Measurements from ENCODE around the gene MOB3B. TPM values are rescaled to one million over a fixed set of nuclear protein-coding genes. Genes with fewer than 3 reads are reported as not detected.
"Not testable (repeated sequence)": the region's sequence is repeated elsewhere in the genome, so short reads cannot be mapped to it uniquely, and the experiment has no call there.

The MOB3B gene
- polyA plus RNA-seq, 1 experiment, result 0.04 TPM

GRCh38 chr9:27510780-27511179 lies 18.8 kb downstream of the MOB3B start:
- Histone ChIP-seq H3K27me3 (ENCODE audit: control insufficient read depth, insufficient read depth, low read length) (no peaks in the 10 kb centered on the region), H3K36me3 (ENCODE audit: control insufficient read depth, insufficient read depth, low read length) (no peaks in the 10 kb centered on the region), H3K4me3 (ENCODE audit: low read depth, low read length) (no peak overlapping the region)
- POLR2A ChIA-PET, result no interaction called here
- DNase-seq (ENCODE audit: low read depth), result no peak
- TF ChIP-seq CTCF (IDR thresholded peaks at IDR 0.05; ENCODE audit: insufficient read depth, low read depth, low read length), result no peak
- CTCF ChIA-PET, result no interaction called here

GRCh38 chr9:27506981-27507380 lies 22.6 kb downstream of the MOB3B start:
- no peaks in the 10 kb centered on the region for H3K36me3 ChIP-seq (ENCODE audit: control insufficient read depth, insufficient read depth, low read length)
- no peaks in the 10 kb centered on the region for H3K27me3 ChIP-seq (ENCODE audit: control insufficient read depth, insufficient read depth, low read length)
- POLR2A ChIA-PET, result no interaction called here
- CTCF ChIA-PET, result interaction anchor here (0.9 kb wide), 1 partner anchor 10 kb away, joined by 3 read pairs; no protein-coding TSS in a partner anchor
- no peak for DNase-seq (ENCODE audit: low read depth)
- TF ChIP-seq CTCF (IDR thresholded peaks at IDR 0.05; ENCODE audit: insufficient read depth, low read depth, low read length), result no peak
- no peak overlapping the region for H3K4me3 ChIP-seq (ENCODE audit: low read depth, low read length)

- Histone ChIP-seq H3K27me3 (ENCODE audit: control insufficient read depth, insufficient read depth, low read length) (no peaks in the 10 kb centered on the region), H3K36me3 (ENCODE audit: control insufficient read depth, insufficient read depth, low read length) (no peaks in the 10 kb centered on the region), H3K4me3 (ENCODE audit: low read depth, low read length) (no peak overlapping the region)
- ChIA-PET POLR2A (no interaction called here), CTCF (interaction anchor here (1.3 kb wide), 1 partner anchor 20 kb away, joined by 5 read pairs; no protein-coding TSS in a partner anchor)
- no peak for DNase-seq (ENCODE audit: low read depth)
- no peak for TF ChIP-seq CTCF (IDR thresholded peaks at IDR 0.05; ENCODE audit: insufficient read depth, low read depth, low read length)
Observed at GRCh38 chr9:27505744-27506161, 23.9 kb downstream of the MOB3B start.

- ChIA-PET POLR2A (no interaction called here), CTCF (no interaction called here)
- Histone ChIP-seq H3K36me3 (ENCODE audit: control insufficient read depth, insufficient read depth, low read length) (no peaks in the 10 kb centered on the region), H3K27me3 (ENCODE audit: control insufficient read depth, insufficient read depth, low read length) (no peaks in the 10 kb centered on the region), H3K4me3 (ENCODE audit: low read depth, low read length) (no peak overlapping the region)
- DNase-seq (ENCODE audit: low read depth), result no peak
- no peak for TF ChIP-seq CTCF (IDR thresholded peaks at IDR 0.05; ENCODE audit: insufficient read depth, low read depth, low read length)
Observed at GRCh38 chr9:27504259-27504658, 25.4 kb downstream of the MOB3B start.

- no peak for DNase-seq (ENCODE audit: low read depth)
- ChIA-PET CTCF (no interaction called here), POLR2A (no interaction called here)
- Histone ChIP-seq H3K36me3 (ENCODE audit: control insufficient read depth, insufficient read depth, low read length) (no peaks in the 10 kb centered on the region), H3K4me3 (ENCODE audit: low read depth, low read length) (no peak overlapping the region), H3K27me3 (ENCODE audit: control insufficient read depth, insufficient read depth, low read length) (no peaks in the 10 kb centered on the region)
- no peak for TF ChIP-seq CTCF (IDR thresholded peaks at IDR 0.05; ENCODE audit: insufficient read depth, low read depth, low read length)
Observed at GRCh38 chr9:27503623-27504022, 26.0 kb downstream of the MOB3B start.

- H3K27me3 ChIP-seq (ENCODE audit: control insufficient read depth, insufficient read depth, low read length); POLR2A ChIA-PET; H3K36me3 ChIP-seq (ENCODE audit: control insufficient read depth, insufficient read depth, low read length); CTCF ChIA-PET; H3K4me3 ChIP-seq (ENCODE audit: low read depth, low read length); DNase-seq (ENCODE audit: low read depth): not testable (repeated sequence)
Observed at GRCh38 chr9:27500902-27501301, 28.7 kb downstream of the MOB3B start.
